NCI-H1092 (cell line): ENCODE data around the gene RNF166.
A peak's percentile ranks its signal among the peaks of the same experiment; 100 is the strongest.

ENCODE experiments used
- DNase-seq: peaks from one replicate; lab custom pipeline; 2025; lab: John Stamatoyannopoulos, UW

The RNF166 gene

GRCh38 chr16:88692861-88693260 lies 13.3 kb downstream of the RNF166 start:
- no peak for DNase-seq

- DNase-seq = no peak
These were observed 14.2 kb downstream of the RNF166 start for GRCh38 chr16:88691924-88692560.

GRCh38 chr16:88691129-88691813 lies 14.9 kb downstream of the RNF166 start:
- DNase-seq = no peak

- no peak for DNase-seq
These were observed 15.7 kb downstream of the RNF166 start for GRCh38 chr16:88690341-88691128.

- DNase-seq = no peak
These were observed 18.0 kb downstream of the RNF166 start for GRCh38 chr16:88688013-88688778.

GRCh38 chr16:88687676-88688012 lies 18.6 kb downstream of the RNF166 start:
- no peak for DNase-seq

GRCh38 chr16:88687254-88687576 lies 19.0 kb downstream of the RNF166 start:
- DNase-seq = no peak

GRCh38 chr16:88686439-88687253 lies 19.6 kb downstream of the RNF166 start, which contains the start of gene SNAI3:
Gene SNAI3 (minus strand): TSS chr16:88686507. CDS start chr16:88686406, 101 bp downstream.
- DNase-seq = peak; percentile 53

- DNase-seq = no peak
These were observed 20.2 kb downstream of the RNF166 start for GRCh38 chr16:88686062-88686438.

GRCh38 chr16:88685156-88686061 lies 20.8 kb downstream of the RNF166 start:
- DNase-seq = no peak

- DNase-seq = no peak
These were observed 21.5 kb downstream of the RNF166 start for GRCh38 chr16:88684569-88685155.

GRCh38 chr16:88681709-88682451 lies 24.3 kb downstream of the RNF166 start:
- DNase-seq = no peak

- DNase-seq = no peak
These were observed 25.0 kb downstream of the RNF166 start for GRCh38 chr16:88681084-88681680.

- DNase-seq = no peak
These were observed 25.6 kb downstream of the RNF166 start for GRCh38 chr16:88680554-88681083.

- DNase-seq = no peak
These were observed 27.8 kb downstream of the RNF166 start for GRCh38 chr16:88678224-88678979.

- no peak for DNase-seq
These were observed 28.5 kb downstream of the RNF166 start for GRCh38 chr16:88677721-88678120.

- no peak for DNase-seq
These were observed 29.5 kb downstream of the RNF166 start for GRCh38 chr16:88676502-88677242.
